Right forelimb (tissue), 1 donor: ENCODE data around the gene MS4A7.
"Not testable (repeated sequence)": the region's sequence is repeated elsewhere in the genome, so short reads cannot be mapped to it uniquely, and the experiment has no call there.

ENCODE experiments used
- DNase-seq: peaks from one replicate; pipeline ENCODE4 v3.0.0-alpha.2; 2018

MS4A7 gene, protein sequence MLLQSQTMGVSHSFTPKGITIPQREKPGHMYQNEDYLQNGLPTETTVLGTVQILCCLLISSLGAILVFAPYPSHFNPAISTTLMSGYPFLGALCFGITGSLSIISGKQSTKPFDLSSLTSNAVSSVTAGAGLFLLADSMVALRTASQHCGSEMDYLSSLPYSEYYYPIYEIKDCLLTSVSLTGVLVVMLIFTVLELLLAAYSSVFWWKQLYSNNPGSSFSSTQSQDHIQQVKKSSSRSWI

DNA sequence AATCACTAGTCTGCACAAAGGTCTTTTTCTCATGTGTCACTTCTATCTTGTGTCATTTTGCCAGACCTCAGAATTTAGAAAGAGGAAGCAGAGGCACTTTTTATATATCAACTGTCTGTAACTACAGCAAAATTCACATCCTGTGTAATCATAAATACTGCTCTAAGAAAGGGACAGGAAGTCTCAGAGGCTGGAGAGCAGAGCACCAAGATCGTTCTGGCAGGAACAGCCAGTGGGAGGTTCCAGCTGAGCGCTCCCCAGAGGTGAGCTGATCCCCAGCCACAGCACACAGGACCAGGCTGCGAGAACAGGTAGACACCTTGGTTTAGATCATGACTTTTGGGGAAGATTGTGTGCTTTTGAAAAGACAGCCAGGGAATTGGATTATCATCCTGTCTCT, at the start of gene MS4A7:
Gene MS4A7, plus strand, starts transcription at position 179 of the 400 bp plus-strand sequence. CDS start 4,610 bp downstream, outside the sequence.
- DNase-seq = no peak

DNA sequence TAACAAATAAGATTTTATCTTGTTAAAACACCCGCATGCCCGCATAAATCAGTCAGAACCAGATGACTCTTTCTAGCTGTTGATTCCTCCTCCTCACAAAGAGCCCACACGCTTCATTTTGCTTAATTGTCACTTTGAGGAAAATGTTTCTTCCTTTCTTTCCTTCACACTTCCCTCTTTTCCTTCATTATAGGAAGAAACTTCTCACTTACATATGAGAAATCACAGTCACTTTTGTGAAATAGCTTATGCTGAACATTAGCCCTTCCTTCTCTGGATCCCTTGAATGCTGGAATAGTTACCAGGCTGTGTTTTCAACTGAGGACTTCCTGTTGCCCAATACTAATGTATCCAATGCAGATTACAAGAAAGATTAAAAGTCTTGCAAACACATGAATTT, 45.5 kb upstream of the MS4A7 start:
- no peak for DNase-seq

DNA sequence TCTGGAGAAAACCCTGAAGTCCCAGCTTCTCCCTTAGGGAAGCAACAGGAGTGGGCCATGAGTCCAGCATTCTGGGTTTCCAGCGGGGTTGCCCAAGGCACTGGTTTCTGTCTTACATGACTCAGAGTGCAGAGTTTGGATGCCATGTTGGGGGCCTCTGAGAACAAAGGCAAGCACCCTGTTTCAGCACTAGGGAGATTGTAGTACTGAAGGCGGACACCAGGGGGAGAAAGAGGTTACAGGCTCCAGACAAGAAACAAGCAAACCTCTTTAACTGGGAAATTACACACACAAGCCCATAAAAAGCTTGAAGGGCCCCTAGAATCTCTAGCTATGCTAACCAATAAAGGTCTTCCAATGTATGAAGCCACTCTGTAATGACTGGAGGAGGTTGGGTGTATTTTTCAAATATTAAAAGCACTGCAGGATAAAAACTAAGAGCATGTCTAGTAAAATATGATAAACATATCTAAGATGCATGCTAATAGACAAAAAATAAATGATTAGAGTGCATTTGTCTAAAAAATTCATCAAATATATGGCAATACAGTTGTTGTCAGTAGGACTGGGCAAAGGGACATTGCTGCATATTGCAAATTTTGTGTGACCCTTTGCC, 44.2 kb upstream of the MS4A7 start:
- peak; percentile 52 for DNase-seq

DNA sequence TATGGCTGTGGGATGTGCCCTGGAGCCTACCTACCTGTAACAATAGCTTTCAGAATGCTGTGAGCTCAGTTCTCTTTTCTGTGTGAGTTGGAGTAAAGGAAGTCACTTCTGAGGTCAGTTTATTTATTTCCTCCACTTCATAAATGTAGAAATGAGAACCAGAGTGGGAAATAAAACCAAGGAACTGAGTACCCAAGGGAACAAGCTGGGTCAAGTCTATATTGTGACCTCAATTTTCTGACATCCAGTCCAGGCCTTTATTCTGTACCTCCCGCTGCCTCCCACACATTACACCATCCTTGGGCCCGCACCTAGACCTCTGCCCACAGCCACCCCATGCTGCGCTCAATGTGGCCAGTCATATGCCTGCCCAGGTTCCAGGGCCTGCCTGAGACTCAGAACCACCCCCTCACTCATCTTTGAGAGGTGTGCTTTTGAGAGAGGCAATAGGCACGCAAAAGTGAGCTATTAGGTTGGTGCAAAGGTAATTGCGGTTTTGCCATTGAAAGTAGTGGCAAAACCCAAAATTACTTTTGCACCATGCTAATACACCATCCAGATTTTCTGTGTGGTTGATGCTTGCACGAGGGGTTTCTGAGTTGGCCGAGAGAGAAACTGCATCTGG, 41.5 kb upstream of the MS4A7 start:
- no peak for DNase-seq

GRCh38 chr11:60338053-60338452, 40.3 kb upstream of the MS4A7 start:
- DNase-seq = no peak

GRCh38 chr11:60339356-60339755, 39.0 kb upstream of the MS4A7 start:
- DNase-seq = no peak

DNA sequence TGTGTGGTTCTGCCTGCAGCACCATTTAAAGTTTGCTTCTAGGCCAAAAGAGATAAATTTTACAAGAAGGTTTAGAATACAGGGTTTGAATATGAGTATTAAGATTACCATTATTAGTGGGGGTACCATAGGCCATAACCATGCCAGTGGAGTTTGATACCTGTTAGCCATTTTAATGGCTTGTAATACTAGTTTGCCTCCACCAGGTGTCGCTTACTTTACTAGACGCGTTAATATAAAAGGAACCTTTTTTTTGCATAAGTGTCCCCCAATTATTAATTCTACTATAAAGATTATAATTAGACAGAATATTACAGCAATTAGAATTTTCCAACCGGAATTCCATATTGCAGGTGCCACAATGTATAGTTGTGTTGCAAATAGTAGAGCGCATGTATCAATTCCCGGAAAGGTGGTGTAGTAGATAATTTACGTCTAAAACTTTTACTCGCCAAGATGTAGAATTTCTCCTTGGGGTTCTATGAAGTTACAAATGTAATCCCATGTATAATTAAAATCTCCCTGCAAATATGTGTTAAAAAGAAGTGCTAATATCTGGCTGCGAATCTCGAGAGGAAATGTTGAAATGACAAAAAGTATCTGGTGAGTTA, 35.1 kb upstream of the MS4A7 start:
- no peak for DNase-seq

DNA sequence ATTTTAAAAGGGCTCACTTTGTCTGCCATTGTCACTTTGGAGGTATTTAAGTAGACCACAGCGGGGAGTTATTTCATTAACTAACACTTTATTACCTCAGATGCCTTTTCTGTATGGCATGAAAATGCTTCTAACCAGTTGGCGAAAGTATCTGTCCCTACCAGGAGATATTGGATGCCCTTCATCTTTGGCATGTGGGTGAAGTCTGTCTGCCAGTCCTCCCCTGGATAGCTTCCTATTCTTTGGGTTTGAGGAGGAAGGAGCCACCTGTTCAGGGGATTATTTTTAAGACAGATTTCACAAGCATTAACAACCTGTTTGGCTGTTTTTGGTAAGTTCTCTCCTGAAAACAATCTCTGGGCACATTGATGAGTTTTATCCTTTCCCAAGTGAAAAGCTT, 34.2 kb upstream of the MS4A7 start:
- DNase-seq = no peak

- no peak for DNase-seq
Measured at GRCh38 chr11:60345489-60345888, 32.8 kb upstream of the MS4A7 start.

DNA sequence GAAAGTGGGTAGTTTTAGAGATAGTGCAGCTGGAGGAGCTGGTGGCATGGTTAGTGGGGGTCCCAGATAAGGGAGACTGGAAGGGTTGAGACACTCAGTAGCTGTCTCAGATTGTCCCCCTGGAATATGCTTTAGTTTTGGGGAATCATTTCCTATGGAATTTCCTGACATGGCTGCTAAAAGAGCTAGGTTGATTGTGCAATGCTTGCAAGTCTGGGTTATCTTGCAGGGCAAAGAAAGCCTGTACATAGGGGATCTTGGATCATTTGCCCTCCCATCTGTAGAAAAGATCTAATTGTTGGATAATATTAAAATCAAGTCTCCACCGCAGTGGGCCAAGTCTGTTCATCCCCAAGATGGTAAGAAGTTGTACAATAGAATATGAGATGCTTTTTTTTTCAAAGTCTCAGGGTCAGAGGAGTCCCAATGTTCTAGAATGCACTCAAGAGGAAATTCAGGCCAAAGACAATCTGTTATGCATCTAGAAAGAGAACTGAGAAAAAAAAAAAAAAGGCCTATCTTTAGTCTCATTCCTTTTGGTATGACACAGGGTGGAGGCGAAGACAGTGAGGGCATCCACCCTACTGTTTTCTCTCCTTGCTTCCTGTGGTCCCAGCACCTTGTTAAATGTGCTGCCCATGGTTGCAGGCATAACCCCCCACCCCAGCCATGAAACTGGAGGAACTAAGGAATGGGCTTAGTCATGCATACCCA, 31.1 kb upstream of the MS4A7 start:
- no peak for DNase-seq

DNA sequence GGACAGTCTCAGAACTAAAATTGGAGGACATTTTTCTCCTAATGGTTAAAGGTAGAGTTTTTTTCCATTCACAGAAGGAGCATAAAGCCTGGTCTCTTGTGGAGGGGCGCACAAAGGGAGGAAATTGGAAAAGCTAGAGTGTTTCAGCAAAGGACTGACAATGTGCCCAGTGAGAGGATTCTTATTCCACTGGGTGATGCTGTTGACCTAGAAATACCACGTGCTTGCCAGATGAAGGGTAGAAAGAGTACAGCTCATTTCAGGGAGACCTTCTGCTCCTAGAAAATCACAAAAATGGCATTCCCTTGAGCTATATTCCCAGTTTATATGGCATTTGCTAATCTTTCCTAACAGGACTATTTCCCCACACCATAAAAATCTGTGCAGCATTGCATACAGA, 30.2 kb upstream of the MS4A7 start:
- DNase-seq = no peak

- no peak for DNase-seq
Measured at GRCh38 chr11:60349990-60350389, 28.3 kb upstream of the MS4A7 start.

DNA sequence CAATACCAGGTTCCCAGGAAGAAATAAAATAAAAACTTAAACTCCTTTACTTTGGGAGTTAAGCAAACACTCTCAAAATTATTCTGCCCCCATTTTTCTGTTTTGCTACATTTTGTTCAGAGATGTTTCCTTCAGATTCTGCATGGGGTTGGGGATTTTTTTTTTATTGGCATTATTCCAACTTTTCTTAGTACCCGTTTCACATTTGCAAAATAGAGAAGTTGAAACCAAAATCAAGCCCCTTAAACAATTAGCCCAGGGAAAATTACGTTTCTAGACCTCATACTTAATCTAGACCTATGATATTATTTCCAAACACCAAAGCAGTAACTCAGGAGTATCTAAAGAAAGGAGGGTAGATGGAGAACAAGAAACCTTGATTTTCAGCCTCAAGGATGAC, 20.6 kb upstream of the MS4A7 start:
- no peak for DNase-seq

- DNase-seq = no peak
Measured at GRCh38 chr11:60360621-60361020, 17.7 kb upstream of the MS4A7 start.

- DNase-seq = no peak
Measured at GRCh38 chr11:60362241-60362640, 16.1 kb upstream of the MS4A7 start.

DNA sequence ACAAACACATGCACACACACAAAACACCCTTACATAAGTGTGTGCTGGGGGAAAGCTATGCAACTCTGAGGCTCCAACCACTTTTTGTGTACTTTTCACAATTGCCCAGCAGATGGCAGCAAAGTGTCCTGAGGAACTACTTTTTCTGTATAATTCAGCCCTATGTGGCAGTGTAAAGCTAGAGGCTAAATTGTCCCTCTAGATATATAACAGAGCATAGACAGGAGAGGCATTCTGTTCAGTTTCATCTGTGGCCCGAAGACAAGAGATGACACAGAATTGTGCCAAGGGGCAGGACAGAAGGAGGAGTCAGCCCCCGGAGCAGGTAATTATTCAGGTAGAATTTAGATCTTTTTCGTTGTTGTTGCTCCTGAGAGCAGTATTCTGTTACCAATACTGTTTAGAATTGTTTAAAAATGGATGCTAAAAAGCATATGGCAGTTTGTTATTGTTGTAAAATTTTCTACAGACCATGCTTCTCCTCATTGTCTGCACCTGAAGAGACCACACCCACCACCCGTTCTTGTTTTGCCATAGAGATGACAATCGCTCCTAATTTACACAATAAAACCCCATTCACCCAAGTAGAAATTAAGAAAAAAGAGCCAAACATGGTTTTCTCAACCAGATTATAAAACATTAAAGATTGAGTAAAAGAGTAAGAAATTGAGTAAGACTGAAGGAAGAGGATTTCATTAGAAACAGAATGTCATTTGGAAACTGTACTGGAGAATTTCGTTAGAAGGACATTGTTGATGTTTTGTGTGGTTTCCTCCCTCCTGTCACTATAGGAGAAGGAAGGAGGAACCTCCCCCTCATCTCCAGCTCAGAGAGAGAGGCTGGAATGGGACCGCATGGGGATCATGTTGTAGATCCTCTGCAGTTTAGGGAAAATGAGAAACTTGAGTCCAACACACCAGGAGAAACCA, 14.5 kb upstream of the MS4A7 start:
- peak; percentile 60 for DNase-seq

DNA sequence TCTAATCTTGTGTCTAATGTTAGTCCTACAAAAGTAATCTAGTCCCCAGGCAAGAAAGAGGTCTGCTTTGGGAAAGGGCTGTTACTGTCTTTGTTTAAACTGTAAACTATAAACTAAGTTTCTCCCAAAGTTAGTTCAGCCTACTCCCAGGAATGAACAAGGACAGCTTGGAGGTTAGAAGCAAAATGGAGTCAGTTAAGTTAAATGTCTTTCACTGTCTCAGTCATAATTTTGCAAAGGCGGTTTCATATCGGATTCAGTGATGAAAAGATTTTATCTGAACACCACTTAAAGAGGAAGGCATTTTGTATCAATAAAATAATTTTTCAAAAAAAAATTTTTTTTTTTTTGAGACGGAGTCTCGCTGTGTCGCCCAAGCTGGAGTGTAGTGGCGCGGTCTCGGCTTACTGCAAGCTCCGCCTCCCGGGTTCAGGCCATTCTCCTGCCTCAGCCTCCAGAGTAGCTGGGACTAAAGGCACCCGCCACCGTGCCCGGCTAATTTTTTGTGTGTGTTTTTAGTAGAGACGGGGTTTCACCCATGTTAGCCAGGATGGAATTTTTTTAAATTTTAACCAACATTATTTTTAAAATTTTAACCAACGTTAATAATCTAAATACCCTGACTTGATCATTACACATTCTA, 11.9 kb upstream of the MS4A7 start:
- not testable (repeated sequence) for DNase-seq

DNA sequence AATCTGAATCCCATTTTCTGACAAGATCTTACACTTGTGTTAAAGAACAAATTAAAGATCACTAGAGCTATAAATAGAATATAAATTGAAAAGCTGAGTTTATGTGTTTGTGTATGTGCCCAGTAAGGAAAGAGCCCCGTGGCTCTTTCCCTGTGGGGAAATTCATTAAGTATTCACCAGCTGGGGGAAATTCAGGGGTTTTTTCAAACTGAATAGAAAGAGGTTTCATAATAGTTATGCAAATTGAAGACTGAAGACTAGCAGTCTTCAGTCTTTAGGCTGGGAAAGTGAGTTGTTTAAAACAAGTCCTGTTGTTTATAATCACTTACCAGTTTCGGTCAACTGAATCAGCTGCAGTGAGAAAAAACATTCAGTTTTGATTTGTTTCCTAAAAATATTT, 11.3 kb upstream of the MS4A7 start:
- DNase-seq = no peak

DNA sequence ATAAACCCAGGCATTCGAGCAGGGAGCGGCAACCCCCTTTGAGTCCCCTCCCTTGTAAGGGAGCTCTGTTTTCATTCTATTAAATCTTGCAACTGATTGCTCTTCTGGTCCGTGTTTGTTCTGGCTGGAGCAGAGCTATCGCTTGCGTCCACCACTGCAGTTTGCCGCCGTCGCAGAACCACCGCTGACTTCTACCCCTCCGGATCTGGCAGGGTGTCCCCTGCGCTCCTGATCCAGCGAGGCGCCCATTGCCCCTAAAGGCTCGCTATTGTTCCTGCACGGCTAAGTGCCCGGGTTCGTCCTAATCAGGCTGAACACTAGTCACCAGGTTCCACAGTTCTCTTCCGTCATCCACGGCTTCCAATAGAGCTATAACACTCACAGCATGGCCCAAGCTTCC, 10.4 kb upstream of the MS4A7 start:
- DNase-seq = no peak

GRCh38 chr11:60370252-60370810, 8.0 kb upstream of the MS4A7 start:
- DNase-seq = no peak

DNA sequence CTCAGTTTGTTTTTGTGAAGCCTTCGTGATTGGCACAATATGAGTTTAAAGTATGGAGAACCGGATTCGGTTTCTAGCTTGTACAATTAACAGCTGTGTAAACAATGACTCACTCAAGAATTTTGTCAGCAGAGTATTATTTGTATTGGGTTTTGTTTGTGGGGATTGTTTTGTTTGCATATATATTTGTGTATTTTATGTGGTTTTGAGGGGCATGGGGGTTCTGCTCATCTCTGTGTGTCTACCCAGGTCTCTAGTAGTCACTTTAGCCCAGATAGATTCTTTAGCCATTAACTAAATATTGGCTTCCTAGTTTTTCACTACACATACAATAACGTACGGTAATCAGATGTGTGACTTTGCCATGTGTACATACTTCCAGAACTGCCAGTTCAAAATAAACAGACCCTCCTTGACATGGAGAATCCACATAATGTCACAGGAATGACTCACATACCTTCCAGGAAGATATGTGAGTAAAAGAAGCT, 7.5 kb upstream of the MS4A7 start:
- no peak for DNase-seq
